GM12873 (cell line): Measurements from ENCODE around the gene STRN4.

ENCODE experiments used
- CTCF ChIP-seq: IDR thresholded peaks from 2 replicates; pipeline ENCODE4 v1.5.1; 2012; ENCODE audit warnings: low read depth, mild to moderate bottlenecking, moderate library complexity, low read length, control low read depth; ENCODE audit not compliant: insufficient read depth; ENCODE audit errors: missing control alignments

Gene STRN4

GRCh38 chr19:46732966-46733689, 13.1 kb downstream of the STRN4 start:
- TF ChIP-seq CTCF = no peak

- TF ChIP-seq CTCF = no peak
Observed at GRCh38 chr19:46732172-46732938, 13.9 kb downstream of the STRN4 start.

DNA sequence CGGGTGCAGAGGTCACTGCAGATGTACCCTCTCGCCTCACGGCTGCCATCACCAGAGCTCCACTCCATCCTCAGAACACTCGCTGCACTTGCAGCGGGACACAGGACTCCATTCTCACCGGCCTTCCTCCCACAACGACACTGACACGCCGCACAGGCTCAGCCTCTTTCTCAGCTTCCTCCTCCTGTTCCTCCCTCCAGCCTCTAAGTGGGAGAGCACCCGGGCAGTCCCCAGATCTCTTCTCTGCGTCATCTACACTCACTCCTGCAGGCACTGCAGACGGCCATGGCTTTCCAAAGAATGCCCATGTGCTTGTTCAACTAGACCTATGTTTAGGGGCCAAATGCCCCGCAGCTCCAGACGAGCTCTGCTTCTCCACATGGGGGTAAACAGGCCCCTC, 14.7 kb downstream of the STRN4 start:
- no peak for TF ChIP-seq CTCF

DNA sequence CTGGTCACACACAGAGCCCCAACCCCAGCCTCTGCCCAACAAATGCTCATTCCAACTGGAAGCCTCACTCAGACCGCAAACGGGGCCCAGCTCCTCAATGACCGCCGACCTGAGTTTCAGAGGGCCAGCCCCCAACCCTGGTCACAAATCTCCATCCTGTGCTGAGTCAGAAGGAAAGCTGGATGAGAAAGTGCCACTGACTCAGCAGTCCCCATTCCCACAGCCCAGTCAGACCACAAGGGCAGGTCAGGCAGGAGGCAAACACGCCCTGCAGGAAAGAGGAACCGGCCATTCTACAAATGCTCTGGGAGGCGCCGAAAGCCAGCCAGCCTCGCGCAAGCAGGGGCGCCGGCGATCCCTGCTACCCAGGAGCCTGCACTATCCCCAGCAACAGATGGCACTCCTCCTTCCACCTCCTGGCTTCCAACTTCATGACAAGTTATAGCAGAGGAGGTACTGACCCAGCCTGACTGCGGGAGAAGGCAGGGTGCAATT, 15.2 kb downstream of the STRN4 start:
- no peak for TF ChIP-seq CTCF

- no peak for TF ChIP-seq CTCF
Observed at GRCh38 chr19:46730595-46730994, 15.7 kb downstream of the STRN4 start.

GRCh38 chr19:46730187-46730586, 16.1 kb downstream of the STRN4 start:
- no peak for TF ChIP-seq CTCF

DNA sequence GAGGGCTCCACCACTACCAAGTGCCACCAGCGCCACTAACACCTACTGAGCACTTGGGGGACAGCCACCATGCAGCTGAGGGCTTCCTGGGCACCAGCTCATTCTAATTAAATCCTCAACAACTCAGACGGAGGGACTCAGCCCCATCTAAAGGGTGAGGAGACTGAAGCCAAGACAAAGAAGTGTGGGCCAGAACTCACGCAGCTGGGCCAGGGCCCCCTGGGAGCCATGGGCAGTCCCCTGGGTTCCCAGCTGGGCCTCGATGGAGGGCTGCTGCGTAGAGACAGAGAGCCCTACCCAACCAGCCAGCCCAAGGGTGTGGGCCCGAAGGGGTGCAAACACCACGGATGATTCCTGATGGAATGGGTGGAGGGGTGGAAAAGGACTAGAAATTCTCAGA, 16.6 kb downstream of the STRN4 start:
- no peak for TF ChIP-seq CTCF
